K562 (cell line): Measurements from ENCODE around the gene TSSK6. TPM values are rescaled to one million over a fixed set of nuclear protein-coding genes. Genes with fewer than 3 reads are reported as not detected.

ENCODE experiments used
- CCAR2 ChIP-seq: fragments of 200-400 bp; formaldehyde crosslinking; IDR thresholded peaks from 2 replicates; pipeline ENCODE4 v1.6.1; 2017; ENCODE audit warnings: mild to moderate bottlenecking, low read depth, low read length
- CREB3 ChIP-seq: fragments of 450-650 bp; conservative IDR thresholded peaks from 2 replicates; pipeline ENCODE4 v1.6.1; 2016; ENCODE audit warnings: missing genetic modification characterization, low read depth, mild to moderate bottlenecking, missing compliant biosample characterization, moderate library complexity
- EP300 ChIP-seq: IDR thresholded peaks from 2 replicates; pipeline ENCODE4 v1.6.1; 2012; ENCODE audit warnings: low read length, improper control_type of control experiment
- FIP1L1 ChIP-seq: fragments of 200-400 bp; formaldehyde crosslinking; IDR thresholded peaks from 2 replicates; pipeline ENCODE4 v1.6.1; 2018; ENCODE audit warnings: mild to moderate bottlenecking, low read depth, low read length; ENCODE audit not compliant: poor library complexity, severe bottlenecking
- ILK ChIP-seq: fragments of 450-650 bp; IDR thresholded peaks from 2 replicates; pipeline ENCODE4 v1.6.1; 2016; ENCODE audit warnings: missing genetic modification characterization, low read depth, mild to moderate bottlenecking, missing compliant biosample characterization, moderate library complexity, borderline replicate concordance
- KDM5B ChIP-seq: fragments of 200-600 bp; sonication (generic); IDR thresholded peaks from 2 replicates; pipeline ENCODE4 v1.6.1; 2012; ENCODE audit warnings: low read depth, mild to moderate bottlenecking, moderate library complexity, low read length, control low read depth, inconsistent platforms; ENCODE audit not compliant: insufficient replicate concordance
- KHSRP ChIP-seq: fragments of 450-650 bp; IDR thresholded peaks from 2 replicates; pipeline ENCODE4 v1.6.1; 2017
- MAZ ChIP-seq, 2 experiments: fragments of 450-650 bp in 1 of 2; sonication (generic) in 1 of 2; formaldehyde crosslinking; IDR thresholded peaks in 1 of 2; conservative IDR thresholded peaks in 1 of 2; 2 replicates each; pipeline versions ENCODE4 v1.4.0 to v1.5.0; 2020; ENCODE audit warnings: mild to moderate bottlenecking in 1 of 2, missing genetic modification reagents in 1 of 2
- SIX5 ChIP-seq, 2 experiments: IDR thresholded peaks; 2 replicates each; pipeline ENCODE4 v1.6.1; 2011; ENCODE audit warnings: low read length in 2 of 2, borderline replicate concordance in 1 of 2, low read depth in 1 of 2, mild to moderate bottlenecking in 1 of 2, moderate library complexity in 1 of 2; ENCODE audit not compliant: insufficient read depth in 1 of 2
- TGIF2 ChIP-seq: sonication (generic); formaldehyde crosslinking; IDR thresholded peaks from 2 replicates; pipeline ENCODE4 v1.8.1; 2022; ENCODE audit warnings: mild to moderate bottlenecking, missing genetic modification reagents, moderate library complexity
- ZBTB11 ChIP-seq, 3 experiments: fragments of 200-800 bp in 1 of 3; fragments of 250-450 bp in 1 of 3; fragments of 450-650 bp in 1 of 3; sonication (Bioruptor Pico) in 1 of 3; sonication (Bioruptor generic) in 1 of 3; formaldehyde crosslinking in 1 of 3; IDR thresholded peaks; 2 replicates each; pipeline versions ENCODE4 v1.6.1 to v1.8.0; 2016 to 2022; ENCODE audit warnings: mild to moderate bottlenecking in 2 of 3, missing genetic modification characterization in 2 of 3, missing compliant biosample characterization in 1 of 3, moderate library complexity in 1 of 3
- ZNF143 ChIP-seq: sonication (generic); formaldehyde crosslinking; IDR thresholded peaks from 2 replicates; pipeline ENCODE4 v1.9.0; 2022; ENCODE audit warnings: mild to moderate bottlenecking, missing genetic modification reagents
- ZNF253 ChIP-seq: fragments of 250-450 bp; sonication (Bioruptor Pico); conservative IDR thresholded peaks from 2 replicates; pipeline ENCODE4 v1.6.1; 2021; ENCODE audit warnings: mild to moderate bottlenecking
- ZNF282 ChIP-seq: sonication (generic); formaldehyde crosslinking; IDR thresholded peaks from 2 replicates; pipeline ENCODE4 v1.8.1; 2023; ENCODE audit warnings: missing genetic modification reagents
- ZNF609 ChIP-seq: sonication (generic); formaldehyde crosslinking; IDR thresholded peaks from 2 replicates; pipeline ENCODE4 v1.8.1; 2023; ENCODE audit warnings: missing genetic modification reagents, mild to moderate bottlenecking, borderline replicate concordance
- ZNF778 ChIP-seq: fragments of 450-650 bp; formaldehyde crosslinking; IDR thresholded peaks from 2 replicates; pipeline ENCODE4 v1.4.0; 2020; ENCODE audit warnings: mild to moderate bottlenecking, moderate library complexity
- polyA plus RNA-seq, 8 experiments: library from polyadenylated mRNA; depleted of rRNA in 4 of 8; stranded (reverse) in 5 of 8; unstranded in 3 of 8; fragments of >200 nt; fragmentation: Nextera tagmentation in 2 of 8; fragmentation: Illumina TruSeq in 1 of 8; extraction: Ambion mirVana in 2 of 8; extraction: Trizol in 1 of 8; gene quantifications; 2 replicates each; pipeline versions ENCODE4 v1.2.1 to v1.2.3, GENCODE V29; 2011 to 2014; ENCODE audit warnings: inconsistent platforms in 1 of 8, missing spikeins in 1 of 8
- total RNA-seq, 7 experiments: library from RNA; depleted of rRNA in 6 of 7; stranded (reverse); fragments of >200 nt in 6 of 7; fragmentation: Illumina TruSeq in 2 of 7; extraction: Trizol in 2 of 7; gene quantifications; 2 replicates each; pipeline versions ENCODE4 v1.2.1 to v1.2.3, GENCODE V29; 2011 to 2021; ENCODE audit warnings: low replicate concordance in 1 of 7

Gene TSSK6
- total and polyA plus RNA-seq, 9 of the 15 experiments (the other 6 are each of a cell fraction or from before 2014, with no cell fraction given), result 0.21 to 2.6 (median 1.5) TPM; not detected in 3

- TF ChIP-seq ZBTB11 (CRISPR knock-in tag; IDR thresholded peaks at IDR 0.05) (no peak), CREB3 (tag) (no peak), ZNF609 (CRISPR knock-in tag) (0 out of 2 replicates have a peak, but pooled peaks have one; percentile 54), ZNF143 (CRISPR knock-in tag) (no peak), ZNF282 (CRISPR knock-in tag) (peak; percentile 9; the same call in 1 of the 2 replicates), SIX5 (IDR thresholded peaks at IDR 0.05; ENCODE audit: borderline replicate concordance in 1 of 2, insufficient read depth in 1 of 2, low read depth in 1 of 2, low read length in 2 of 2) (no peak), KDM5B (no peak), EP300 (no peak), FIP1L1 (peak; percentile 74), MAZ (CRISPR knock-in tag; conservative IDR thresholded peaks at IDR 0.05 in 1 of 2, IDR thresholded peaks at IDR 0.05 in 1 of 2) (peak in 1 of 2 experiments; percentile 37; a peak in 1 of 4 replicates), TGIF2 (CRISPR knock-in tag) (no peak), CCAR2 (no peak), ILK (tag) (no peak), ZNF778 (CRISPR knock-in tag) (no peak), KHSRP (no peak), ZNF253 (CRISPR knock-in tag) (no peak)
These were observed 16.8 kb upstream of the TSSK6 start (continued) for GRCh38 chr19:19531951-19532805.
